Skeletal muscle cell (primary cell): ENCODE results near the gene MRFAP1L1.
A peak's percentile ranks its signal among the peaks of the same experiment; 100 is the strongest.

ENCODE experiments used
- DNase-seq: peaks from one replicate; pipeline ENCODE4 v3.0.0-alpha.2; 2010; ENCODE audit warnings: low read depth
- H3K4me3 ChIP-seq: 2 replicates; pipeline ENCODE4 v1.5.1; 2011; ENCODE audit warnings: low read depth, mild to moderate bottlenecking, control low read depth, low read length, moderate library complexity

Gene MRFAP1L1

DNA sequence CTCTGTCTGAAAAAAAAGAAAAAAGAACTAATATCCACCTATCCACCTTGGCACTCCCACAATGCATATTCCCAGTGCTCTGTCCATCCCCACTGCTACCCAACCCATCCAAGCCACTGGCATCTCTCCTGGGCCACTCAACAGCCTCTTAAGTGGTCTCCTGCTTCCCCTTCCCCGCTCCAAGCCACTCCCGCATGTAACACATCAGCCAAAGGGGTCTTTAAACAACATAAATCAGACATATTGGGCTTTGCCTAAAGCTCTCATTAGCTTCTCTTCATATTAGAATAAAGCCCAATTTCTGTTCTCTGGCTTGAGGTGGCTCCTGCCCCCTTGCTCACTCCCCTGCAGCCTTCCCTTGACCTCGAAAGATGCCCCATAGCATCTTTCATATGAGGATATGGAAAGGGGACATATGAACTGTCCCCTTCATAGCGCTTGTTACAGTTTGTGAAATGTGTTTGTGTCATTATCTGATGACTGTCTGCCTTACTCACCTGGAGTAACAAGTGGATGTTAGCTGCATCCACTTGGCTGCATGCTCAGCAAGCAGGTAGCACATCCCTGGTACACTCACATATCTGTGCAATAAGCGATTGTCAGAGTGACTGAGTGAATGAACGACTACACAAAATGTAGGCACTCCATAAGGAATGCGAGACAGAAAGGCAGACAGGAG lies 9.4 kb upstream of the MRFAP1L1 start:
- H3K4me3 ChIP-seq, result no peak overlapping the region
- DNase-seq, result no peak

DNA sequence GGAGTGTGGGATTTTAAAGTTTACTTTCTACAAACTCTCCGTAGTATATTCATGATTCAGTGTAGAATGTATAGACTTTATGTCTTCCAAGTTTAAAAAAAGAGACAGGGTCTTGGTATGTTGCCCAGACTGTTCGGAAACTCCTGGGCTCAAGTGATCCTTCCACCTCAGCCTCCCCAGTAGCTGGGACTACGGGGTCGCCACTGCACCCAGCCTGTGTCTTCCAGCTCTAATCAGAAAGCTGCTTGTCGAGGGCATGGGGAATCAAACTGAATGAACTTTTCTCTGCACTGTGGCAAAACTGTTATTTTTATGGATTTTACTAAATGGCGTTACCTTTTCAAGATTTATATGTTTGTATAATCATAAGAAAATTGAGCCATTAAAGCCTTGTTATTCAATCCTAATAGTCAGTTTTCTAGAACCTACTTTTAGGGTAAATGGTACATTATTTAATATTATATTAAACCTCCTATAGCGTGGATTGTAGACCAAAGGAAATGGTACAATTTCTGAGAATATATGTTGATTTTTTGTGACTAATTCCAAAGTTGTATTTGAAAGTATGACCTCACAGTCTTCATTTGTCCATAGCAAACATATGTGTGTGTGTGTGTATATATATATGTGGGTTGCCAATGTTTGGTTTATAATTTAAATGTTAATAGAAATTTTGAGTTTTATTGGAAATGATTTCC lies 7.4 kb upstream of the MRFAP1L1 start:
- DNase-seq, result no peak
- H3K4me3 ChIP-seq, result peak overlapping the region; percentile 74

DNA sequence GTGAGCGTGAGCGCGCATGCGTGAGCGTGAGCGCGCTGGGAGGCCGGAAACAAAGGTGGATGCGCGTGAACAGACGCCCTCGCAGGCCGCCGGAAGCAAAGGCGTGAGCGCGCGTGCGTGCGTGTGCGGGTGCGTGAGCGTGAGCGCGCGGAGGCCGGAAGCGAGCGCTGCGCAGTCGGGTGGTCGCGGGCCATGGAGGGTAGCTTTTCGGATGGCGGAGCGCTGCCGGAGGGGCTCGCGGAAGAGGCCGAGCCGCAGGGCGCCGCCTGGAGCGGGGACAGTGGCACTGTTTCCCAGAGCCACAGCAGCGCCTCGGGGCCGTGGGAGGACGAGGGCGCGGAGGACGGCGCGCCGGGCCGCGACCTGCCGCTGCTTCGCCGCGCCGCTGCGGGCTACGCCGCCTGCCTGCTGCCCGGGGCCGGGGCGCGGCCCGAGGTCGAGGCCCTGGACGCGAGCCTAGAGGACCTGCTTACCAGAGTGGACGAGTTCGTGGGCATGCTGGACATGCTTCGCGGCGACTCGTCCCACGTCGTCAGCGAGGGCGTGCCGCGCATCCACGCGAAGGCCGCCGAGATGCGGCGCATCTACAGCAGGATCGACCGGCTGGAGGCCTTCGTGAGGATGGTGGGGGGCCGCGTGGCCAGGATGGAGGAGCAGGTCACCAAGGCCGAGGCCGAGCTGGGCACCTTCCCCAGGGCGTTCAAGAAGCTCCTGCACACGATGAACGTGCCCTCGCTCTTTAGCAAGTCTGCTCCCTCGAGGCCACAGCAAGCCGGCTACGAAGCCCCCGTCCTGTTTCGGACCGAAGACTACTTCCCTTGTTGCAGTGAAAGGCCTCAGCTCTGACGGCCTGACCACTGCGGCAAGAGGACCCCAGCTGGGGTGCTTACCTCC lies 6.6 kb upstream of the MRFAP1L1 start, which contains the start of gene BLOC1S4:
TSS of gene BLOC1S4 (plus strand) at position 157 of the 894 bp plus-strand sequence. CDS start at position 193, 36 bp downstream.
- DNase-seq, result peak; percentile 75
- H3K4me3 ChIP-seq, result peak within 1 kb of the TSS; percentile 74

DNA sequence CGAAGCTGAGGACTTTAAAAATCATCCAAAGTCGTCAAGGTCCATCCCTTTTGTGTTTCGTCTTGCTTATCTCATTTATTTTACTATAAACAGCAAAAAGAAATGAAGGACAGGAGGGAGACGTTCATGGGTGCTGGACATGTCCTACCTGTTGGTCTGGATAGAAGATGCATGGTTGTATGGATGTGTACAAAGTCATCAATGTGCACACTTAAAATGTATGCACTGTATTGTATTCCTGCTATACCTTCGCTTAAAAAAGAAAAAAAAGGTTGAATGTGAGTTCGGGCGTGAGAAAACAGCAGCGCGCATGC lies 6.0 kb upstream of the MRFAP1L1 start:
- peak overlapping the region; percentile 74 for H3K4me3 ChIP-seq
- DNase-seq, result no peak

DNA sequence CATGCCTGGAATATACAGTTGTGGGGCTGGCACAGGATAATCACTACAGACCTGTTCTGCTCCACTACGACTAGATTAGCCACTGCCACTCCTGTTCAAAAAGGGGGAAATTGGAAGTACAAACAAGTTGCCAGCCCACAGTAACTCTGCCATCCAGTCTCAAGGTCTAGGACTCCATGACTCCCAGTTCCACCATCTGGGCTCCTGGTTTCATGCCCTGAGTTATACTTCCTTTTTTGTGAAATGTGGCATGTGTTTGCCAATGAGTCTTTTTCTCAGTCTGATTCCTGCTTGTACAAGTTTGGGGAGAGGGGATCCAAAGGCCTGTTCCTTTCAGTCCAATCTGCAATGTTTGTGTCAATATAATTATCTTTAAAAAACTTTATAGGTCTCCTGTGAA lies 5.3 kb upstream of the MRFAP1L1 start:
- H3K4me3 ChIP-seq, result no peak overlapping the region
- no peak for DNase-seq

DNA sequence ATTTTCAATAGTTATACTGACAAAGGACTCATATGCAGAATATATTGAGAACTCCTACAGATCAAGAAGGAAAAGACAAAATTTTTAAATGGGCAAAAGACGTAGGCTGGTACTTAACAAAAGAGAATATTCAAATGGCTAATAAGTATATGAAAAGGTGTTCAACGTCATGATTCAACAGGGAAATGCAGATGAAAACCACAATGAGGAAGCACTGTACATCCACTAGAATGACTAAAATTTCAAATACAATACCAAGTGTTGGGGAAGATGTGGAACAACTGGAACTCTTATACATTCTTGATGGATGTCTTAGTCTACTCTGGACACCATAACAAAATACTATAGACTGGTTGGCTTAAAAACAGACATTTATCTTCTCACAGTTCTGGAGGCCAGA lies 1.3 kb upstream of the MRFAP1L1 start:
- no peak overlapping the region for H3K4me3 ChIP-seq
- no peak for DNase-seq

DNA sequence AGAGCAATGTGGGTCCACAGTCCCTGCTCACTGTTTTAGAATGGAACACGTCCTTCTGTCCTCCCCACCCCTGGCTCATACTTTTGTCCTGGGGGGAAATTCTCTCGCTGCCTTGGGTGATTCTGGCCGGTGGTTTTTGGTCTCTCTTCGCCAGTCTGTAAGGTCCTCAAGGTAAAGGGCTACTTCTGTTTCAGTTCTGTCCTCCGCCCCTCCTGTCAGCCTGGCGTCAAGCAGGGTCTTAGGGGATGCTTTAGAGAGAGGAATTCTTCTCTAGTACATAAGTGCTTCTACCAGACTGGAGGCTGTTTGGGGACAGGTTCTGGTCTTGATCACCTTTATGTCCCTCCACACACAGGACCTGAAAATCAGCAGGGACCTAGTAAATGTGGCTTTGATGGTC lies 617 bp upstream of the MRFAP1L1 start:
- no peak for DNase-seq
- H3K4me3 ChIP-seq, result peak overlapping the region; percentile 90

DNA sequence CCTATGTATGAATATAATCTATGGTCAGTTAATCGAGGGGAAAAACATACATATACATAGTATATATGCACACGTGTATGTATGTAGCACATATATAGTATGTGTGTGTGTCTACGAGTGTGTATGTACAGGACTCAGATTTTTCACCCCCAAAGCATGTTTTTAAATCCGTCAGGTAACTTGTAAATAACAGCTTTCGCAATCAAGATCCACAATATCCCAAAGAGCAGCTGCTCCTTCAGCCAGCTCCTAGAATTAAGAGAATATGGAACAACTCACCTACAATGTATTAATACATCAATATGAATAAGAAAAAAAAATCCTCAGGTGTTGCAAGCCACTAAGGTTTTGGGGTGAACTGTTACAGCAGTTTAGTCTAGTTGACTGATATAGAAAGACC lies 3.5 kb downstream of the MRFAP1L1 start:
- H3K4me3 ChIP-seq, result no peak overlapping the region
- DNase-seq, result no peak

DNA sequence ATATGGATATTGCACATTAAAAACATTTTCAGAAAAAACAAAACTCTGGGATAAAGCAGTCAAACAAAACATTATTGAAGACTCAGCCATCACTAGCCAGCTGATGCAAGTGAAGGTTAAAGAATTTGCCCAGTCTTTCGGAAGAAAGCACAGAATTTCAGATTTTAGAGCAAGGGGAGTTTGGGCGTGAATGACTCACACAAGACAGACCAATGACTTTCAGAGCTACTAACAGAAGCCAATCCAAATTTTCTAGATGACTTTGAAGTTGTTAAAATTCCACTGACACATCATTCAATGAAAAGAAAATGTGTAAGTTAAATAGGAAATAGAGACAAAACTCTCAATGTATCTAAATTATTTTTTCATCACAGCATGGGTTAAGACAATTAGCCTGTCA lies 4.0 kb downstream of the MRFAP1L1 start:
- no peak overlapping the region for H3K4me3 ChIP-seq
- no peak for DNase-seq

DNA sequence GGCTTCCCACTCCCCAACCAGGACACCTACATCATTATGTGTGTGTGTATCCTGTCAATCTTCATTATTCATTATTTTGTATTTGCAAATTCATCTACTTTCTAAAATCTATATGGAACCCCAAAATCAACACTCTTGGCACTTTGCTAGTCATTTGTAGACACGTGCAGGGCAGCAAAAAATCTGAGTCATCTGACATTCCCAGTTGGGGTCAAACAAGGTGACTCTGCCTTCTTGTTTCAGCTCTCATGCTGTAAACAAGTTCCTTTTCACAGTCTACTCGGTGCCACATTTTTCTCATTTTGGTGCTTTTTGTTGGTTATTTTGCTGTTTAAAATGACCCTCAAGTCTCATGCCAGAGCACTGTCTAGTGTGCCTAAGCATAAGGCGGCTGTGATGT lies 5.9 kb downstream of the MRFAP1L1 start:
- no peak for DNase-seq
- no peak overlapping the region for H3K4me3 ChIP-seq

DNA sequence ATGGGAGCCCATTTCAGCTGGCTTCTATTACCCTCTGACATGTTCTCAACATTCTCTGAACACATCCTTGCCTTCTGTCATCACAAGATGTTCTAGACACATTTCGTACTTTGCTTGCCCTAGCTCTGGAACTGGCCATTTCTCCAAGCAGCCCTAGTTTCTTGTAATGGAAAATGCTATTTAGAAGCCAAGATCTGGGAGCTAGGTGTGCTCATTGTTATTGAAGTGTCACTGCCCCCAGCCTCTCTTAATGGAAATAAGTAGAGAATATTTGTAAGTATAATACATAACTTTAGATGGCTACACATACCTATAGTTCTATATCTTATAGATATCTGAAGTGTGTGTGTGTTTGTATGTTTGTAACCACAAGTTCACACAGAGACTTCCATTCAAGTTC lies 6.9 kb downstream of the MRFAP1L1 start:
- no peak overlapping the region for H3K4me3 ChIP-seq
- no peak for DNase-seq

DNA sequence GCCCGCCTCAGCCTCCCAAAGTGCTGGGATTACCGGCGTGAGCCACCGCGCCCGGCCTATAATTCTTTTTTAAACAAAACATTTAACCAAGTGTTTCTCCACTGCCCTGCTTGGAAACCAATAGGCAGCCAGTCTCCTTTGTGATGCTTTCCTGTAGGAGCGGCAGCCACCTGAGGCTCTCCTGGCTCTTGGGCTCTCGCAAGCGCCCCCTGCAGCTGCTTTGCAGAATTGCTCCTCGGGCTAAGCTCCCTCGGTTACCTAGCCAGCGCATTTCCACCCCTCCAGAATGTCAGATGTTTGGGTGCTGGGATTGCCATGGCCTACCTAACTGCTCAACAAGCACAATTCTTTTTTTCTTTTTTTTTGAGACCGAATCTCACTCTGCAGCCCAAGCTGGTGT lies 8.3 kb downstream of the MRFAP1L1 start:
- H3K4me3 ChIP-seq, result no peak overlapping the region
- DNase-seq, result no peak

DNA sequence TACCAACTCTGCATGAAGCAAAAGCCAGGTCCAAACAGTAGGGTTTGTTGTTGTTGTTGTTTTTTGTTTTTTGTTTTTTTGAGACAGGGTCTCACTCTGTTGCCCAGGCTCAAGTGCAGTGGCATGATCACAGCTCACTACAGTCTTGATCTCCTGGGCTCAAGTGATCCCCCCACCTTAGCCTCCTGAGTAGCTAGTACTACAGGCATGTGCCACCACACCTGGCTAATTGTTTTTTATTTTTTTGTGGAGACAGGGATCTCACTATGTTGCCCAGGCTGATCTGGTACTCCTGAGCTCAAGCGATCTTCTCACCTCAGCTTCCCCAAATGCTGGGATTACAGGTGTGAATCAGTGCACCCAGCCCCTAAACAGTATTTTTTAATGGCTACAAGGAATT lies 9.8 kb downstream of the MRFAP1L1 start:
- DNase-seq, result no peak
- H3K4me3 ChIP-seq, result no peak overlapping the region

DNA sequence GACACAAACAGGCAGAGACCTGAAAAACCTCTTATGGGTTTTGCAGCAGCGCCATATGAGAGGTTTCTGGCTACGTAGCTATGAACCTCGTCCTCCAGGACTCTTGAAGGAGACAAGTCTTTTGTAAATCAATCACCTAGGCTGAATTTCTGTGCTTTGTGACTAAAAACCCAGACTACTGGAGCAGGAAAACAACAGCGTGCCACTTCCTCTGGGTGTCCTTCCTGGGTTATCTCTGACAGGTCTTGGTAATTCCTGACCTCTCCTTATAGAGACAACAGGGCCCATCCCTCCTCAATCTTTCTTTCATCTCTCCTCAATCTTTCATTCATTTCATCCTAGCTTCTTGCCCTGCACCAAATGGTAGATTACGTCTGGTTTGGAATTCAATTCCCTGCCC lies 10.3 kb downstream of the MRFAP1L1 start:
- DNase-seq, result no peak
- no peak overlapping the region for H3K4me3 ChIP-seq

DNA sequence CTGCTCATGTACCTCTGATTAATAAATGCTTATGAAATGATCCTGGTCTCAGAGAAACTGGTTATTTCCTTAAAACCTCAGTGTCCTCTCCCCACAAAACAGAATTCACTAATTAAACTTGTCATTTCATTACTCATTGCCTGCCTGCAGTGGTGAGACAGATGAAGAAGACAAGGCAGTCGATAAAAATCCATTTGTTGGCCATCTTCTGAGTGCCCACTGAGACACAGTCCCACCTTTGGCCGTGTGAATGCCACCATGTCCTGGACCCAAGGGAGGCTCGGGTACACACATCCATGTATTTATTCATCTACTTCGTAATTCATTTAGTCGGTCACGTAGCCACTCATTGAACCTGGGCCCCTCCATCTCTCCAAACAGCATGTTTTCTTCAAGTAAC lies 12.5 kb downstream of the MRFAP1L1 start:
- H3K4me3 ChIP-seq, result no peak overlapping the region
- no peak for DNase-seq

DNA sequence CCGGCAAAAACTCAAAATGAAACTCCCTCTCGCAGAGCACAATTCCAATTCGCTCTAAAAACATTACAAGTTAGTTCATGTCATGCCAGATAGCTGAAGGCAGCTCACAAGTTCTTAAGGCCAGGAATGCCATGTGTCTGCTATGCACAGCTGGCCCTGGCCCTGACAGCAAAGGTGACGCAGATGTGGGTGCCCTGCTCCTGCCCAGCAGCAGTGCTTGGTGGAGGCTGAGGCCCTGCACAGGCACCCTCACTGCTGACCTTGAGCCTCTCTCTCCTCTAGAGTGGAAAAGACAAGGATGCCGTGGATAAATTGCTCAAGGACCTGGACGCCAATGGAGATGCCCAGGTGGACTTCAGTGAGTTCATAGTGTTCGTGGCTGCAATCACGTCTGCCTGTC lies 13.1 kb downstream of the MRFAP1L1 start:
- no peak for DNase-seq
- no peak overlapping the region for H3K4me3 ChIP-seq

DNA sequence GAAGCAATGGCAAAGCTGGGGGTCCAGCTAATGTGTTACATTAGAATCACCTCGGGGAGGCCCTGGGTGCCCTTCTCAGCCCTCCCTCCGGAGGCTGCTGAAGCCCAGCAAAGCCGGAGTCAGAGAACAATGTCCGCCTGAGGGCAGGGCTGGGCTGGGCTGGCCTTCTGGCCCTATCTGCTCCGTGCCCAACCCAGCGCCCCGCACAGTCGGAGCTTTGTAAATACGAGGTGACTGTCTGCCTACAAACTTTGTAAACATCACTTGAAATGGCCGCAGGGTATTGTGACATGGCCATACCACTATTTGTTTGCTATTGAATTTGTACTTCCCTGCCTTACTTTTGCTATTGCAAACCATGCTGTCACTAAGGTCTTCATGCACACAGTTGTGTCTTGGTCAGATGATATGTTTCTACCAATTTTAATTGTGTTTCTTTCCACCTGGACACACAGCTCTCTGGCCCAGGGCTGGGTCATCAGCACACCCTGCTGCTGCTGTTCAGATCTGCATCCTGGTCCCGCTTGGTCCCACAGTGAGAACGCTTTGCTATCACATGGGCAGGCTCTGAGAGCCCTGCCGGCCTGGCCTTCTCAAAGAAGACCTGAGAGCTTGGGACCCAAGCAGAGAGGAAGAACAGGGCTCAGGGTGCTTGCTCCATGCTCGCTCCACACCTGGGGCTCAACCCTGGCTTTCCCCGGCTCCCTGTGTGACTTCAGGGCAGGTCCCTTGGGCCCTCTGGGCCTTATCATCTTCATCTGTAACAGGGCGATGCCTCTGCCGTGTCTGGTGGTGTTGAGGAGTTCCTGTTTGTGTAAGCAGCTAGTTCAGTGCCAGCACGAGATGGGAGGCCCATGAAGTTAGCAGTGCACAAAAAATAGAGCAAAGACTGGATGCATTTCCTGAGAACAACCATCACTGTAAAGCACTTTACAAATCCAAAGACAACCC lies 13.7 kb downstream of the MRFAP1L1 start:
- H3K4me3 ChIP-seq, result no peak overlapping the region
- no peak for DNase-seq

DNA sequence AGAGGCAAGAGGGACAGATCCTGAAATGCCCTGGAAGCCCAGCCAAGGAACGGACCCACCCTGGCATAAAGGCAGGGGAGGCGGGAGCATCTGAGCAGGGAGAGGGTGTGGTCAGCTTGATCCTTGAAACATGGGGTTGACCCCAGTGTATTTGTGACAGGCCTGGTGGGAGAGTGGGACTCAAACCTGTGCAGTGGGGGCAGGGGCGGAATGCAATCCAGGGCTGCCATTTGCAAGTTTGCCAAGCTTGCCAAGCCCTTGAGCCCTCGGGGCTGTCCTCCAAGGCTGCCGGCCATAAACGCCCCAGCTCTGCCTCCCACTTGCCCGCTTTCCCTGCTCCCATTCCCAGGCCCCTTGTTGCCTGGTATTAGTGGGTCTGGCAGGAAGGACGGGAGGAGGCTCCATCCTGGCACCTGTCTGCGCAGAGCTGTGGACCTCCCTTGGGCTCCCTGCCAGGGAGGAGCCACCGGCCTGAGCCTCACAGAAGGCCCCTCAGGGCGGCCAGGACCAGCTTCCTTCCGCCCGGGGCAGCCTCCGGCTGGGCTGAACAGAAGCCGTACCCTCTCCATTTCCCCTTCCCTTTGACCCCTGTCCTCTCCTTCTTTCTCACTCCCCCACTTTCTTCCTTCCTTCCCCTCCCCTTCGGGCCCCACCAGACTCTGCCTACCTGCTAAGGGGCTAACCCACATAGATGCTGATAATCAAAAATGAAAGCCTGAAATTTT lies 15.3 kb downstream of the MRFAP1L1 start:
- H3K4me3 ChIP-seq, result no peak overlapping the region

More for the DNA sequence above, 15.3 kb downstream of the MRFAP1L1 start:
- DNase-seq, result no peak
